GM18511 (cell line): ENCODE results near the gene FAM177B.

Source experiments
- ATAC-seq: cut with Tn5 transposase; IDR thresholded peaks from one replicate; pipeline ENCODE4 v1.9.1; 2021; ENCODE audit warnings: mild to moderate bottlenecking, moderate library complexity; ENCODE audit not compliant: unreplicated experiment

The FAM177B gene

DNA sequence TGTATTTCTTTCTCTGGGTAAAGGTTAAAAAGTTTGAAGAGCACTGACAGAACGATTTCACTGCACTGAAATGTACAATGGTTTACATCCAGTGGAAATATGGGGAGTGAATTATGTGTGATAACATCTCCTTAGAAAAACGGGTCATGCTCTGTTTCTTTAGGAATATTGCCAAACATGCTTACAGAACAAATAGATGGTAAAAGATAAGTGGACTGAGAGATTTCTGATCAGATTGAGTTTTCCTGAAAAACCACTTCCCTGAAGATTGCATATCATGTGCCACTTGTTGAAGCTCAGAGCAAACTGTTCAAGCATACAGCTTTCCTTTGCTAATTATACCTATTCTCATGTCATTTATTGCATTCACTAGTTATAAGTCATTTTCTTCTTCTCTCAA is 47.9 kb downstream of the FAM177B start:
- ATAC-seq = no peak

DNA sequence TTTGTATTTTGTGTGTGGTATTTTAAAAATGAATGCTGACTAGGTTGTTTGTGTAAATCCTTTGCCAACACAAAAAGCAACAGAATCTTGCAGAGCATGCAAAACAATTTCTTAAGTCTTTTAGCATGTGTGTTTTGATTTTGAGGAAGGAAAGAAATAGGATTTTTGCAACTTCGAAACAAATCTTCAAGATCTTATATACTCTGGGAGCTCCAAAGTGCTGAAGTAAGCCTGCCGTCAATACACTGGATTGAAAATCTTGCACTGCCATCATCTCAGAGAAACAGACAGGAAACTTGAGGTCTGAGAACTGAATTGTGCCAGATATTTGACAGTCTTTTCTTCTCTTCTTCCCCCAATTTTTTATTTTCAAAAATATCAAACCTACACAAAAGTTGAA is 48.5 kb downstream of the FAM177B start:
- no peak for ATAC-seq

DNA sequence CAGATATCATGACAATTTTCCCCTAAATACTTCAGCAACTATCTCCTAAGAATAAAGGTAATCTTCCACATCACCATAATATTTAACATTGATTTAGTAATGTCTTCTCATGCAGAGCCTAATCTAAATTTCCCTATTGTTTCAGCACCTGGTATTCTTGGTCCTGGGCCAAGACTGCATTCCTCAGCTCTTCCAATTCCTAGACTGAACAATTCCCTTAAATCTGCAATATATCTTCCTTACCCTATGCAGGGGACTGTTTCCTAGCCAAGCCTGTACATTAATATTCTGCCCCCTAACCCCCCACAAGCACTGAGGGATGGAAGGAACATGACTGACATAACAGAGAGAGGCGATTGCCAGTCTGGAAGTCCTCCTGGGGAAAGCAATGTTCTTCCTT is 49.1 kb downstream of the FAM177B start:
- ATAC-seq = no peak

DNA sequence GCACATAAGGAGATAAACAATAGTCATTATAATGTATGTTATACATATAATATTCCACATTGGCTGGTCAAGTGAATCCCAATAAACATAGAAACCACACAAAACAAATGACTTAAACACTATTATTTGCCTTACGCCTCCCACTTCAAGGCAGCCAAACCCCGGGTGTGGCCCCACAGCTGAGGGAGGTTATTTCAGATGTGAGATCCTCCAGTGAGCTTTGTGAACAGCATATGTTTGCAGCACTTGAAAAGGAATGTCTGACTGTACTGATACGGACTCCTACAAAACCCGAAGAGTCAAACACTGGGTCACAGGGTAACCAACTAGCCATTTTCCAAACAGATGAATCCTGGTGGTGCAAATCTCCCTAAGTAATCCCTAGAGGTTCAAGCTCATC is 50.7 kb downstream of the FAM177B start:
- no peak for ATAC-seq

DNA sequence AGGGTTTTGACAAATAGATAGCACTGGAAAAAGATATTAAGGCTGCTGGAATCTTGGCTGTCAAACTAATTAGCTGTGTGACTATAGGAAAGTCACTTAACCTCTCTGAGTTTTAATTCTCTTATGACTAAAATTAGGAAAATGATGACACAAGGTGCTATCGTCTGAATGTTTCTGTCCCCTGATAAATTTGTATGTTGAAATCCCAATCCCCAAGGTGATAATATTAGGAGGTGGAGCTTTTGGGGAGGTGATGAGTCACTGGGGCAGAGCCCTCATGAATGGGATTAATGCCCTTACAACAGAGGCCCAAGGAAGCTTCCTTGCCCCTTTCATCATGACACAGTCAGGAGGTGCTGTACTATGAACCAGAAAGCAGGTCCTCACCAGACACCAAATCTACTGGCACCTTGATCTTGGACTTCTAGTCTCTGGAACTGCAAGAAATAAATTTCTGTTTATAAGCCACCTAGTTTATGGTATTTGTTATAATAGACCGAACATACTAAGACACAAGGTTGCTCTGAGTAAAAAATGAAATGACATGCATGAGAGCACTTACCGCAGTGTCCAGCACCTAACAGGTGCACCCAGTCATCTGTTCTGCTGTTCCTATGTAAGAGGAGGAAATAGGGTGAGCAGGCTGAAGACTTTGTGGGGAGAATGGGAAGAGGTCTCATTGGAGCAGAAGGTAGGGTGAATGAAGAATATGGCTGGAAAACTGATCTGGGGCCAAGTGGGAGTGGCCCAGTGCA is 51.6 kb downstream of the FAM177B start:
- ATAC-seq = peak; percentile 76

DNA sequence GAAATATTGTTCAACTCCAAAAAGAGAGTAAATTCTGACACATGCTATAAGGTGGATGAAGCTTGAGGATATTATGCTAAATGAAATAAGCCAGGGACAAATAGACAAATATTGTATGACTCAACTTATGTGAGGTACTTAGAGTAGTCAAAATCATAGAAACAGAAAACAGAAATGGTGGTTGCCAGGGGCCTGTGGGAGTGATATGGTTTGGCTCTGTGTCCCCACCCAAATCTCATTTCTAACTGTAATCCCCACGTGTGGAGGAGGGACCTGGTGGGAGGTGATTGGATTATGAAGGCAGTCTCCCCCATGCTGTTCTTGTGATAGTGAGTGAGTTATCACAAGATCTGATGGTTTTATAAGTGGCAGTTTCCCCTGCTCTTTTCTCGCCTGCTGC is 53.1 kb downstream of the FAM177B start:
- no peak for ATAC-seq

DNA sequence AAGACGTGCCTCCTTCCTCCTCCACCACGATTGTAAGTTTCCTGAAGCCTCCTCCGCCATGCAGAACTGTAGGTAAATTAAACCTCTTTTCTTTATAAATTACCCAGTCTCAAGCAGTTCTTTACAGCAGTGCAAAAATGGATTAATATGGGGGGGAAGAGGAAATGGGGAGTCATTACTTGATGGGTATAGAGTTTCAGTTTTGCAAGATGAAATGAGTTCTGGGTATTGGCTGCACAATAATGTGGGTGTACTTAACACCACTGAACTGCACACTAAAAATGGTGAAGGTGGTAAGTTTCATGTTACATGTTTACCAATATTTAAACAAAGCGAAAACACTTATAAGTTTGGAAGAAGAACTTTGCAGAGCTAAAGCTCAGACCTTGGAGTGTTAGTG is 53.5 kb downstream of the FAM177B start:
- ATAC-seq = no peak

DNA sequence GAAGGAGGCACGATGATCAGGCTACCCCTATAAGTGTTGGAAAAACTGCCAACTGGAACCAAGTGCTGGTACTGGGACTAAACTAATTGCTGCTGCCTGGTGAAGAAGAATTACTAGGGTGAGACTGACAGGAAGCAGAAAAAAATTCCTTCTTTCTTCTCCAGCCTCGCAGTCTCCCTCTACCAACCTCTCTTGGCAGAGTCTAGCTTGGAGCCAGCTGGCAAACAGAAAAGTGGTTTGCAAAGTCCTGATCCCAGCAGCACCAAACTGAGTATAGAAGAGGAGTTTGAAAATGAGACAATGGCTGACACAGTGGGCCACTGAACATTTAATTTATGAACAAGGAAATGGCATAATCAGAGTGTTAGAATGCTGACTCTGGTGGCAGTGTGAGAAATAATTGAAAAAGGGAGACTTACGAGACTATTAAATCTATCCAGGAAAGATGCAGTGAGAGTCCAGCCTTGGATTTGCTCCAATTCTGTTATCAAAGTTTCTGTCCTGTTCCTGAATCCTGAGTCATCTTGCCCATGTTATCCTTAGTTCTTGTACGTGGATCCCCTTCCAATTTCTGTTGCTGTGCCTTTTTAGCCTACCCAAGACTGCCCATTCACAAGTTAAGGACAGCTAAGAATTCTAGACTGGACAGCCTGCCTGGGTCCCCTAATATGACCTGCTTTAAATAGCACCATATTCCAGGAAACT is 54.2 kb downstream of the FAM177B start:
- no peak for ATAC-seq

DNA sequence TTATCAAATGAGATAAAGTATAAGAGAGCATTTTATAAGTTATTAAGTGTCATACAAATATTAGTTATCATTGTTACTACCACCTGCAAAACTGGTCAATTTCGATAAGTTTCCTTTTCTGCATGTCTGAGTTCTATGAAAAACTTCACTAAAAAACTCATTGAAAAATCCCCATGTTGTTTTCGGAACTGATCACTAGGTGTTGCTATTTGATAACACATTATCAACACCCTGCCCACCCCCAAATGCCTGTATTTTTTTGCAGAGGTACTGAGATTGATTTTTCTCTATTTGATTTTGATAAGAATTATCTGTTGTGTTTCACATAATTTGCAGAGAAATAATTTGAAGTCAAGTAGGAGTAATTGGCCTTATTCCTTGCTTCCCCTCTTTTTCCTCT is 55.7 kb downstream of the FAM177B start:
- no peak for ATAC-seq

DNA sequence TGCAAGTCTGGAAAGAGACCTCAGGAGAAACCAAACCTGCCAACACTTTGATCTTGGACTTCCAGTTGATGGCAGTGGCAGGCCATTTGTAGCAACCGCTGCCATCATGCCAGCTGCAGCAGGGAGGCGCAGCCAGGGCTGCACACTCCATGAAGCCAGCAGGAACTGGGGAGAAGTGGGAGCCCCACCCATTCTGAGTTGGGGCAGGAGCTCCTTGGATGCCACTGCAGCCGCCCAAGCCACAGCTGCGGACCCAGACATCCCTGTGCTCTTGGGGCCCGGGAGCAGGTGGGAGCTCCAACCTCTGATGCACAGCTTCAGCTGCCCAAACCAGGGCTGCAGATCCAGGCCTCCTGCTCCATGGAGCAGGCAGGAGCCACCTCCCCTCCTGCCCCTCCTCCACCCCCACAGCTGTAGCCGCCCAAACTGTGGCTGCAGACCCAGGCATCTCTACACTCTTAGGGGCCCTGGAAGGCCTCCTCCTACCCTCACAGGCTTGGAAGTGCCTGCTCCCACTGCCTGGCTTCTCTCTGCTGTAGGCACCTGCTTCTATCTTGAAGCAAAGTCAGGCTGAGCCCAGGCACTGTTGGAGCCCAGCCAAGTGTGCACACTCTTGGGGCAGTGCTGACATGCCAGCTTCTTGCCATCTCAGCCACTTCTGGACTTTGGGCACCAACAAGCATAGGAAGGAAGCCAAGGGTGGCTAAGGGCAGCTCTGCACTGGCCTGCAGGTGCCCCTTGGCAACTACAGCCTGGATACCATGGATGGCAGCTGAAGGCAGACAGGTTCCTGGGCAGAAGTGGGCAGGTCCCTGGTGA is 57.9 kb downstream of the FAM177B start:
- no peak for ATAC-seq

DNA sequence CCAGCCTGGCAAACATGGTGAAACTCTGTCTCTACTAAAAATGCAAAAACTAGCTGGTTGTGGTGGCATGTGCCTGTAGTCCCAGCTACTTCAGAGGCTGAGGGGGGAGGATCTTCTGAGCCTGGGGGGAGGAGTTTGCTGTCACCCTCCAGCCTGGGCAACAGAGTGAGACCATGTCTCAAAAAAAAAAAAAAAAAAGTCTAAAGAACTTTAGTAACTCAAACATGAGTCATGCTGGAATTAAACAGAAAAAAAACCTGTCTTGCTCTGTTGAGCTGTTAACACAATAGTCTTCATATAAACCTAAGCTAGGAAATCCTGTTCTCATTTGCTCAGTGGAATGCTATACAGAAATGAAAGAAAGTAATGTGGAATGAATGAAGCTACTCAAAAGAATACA is 61.1 kb downstream of the FAM177B start:
- no peak for ATAC-seq

DNA sequence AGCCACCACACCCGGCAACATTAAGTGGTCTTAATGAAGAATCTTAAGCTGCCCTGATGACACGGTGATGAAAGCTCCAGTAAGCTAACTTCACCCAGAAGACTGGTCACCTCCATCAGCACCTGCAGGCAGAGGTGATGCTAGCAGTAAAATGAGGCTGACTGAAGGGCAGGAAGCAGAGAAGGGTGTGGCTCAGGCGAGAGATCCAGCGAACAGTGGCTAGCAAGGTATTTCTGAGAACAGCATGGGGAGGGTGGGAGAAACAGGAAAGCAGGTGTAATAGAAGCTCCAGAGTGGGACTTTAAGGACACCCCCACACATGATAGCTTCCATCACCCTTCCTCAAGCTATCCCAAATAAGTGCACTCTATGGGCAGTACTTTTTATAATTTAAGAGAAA is 62.0 kb downstream of the FAM177B start:
- ATAC-seq = no peak
